AG04450 (cell line): Measurements from ENCODE around the gene GRID1. TPM values are rescaled to one million over a fixed set of nuclear protein-coding genes. Genes with fewer than 3 reads are reported as not detected.

Experiments
- CTCF ChIA-PET: fragments of 300-600, 350-600 bp; formaldehyde crosslinking; extraction: SDS; loops from one replicate; lab custom pipeline; 2022; ENCODE audit warnings: antibody characterized with exemption, inconsistent platforms; lab: Charles Lee
- POLR2A ChIA-PET: fragments of 350-600 bp; formaldehyde crosslinking; extraction: SDS; loops from one replicate; lab custom pipeline; 2021; ENCODE audit warnings: antibody characterized with exemption, inconsistent platforms; lab: Yijun Ruan, JAX
- DNase-seq: peaks from one replicate; pipeline ENCODE4 v3.0.0-alpha.2; 2011; ENCODE audit warnings: low read depth, low spot score
- H3K27ac ChIP-seq: one replicate; pipeline ENCODE4 v1.5.1; 2012; ENCODE audit warnings: low read depth, low read length, control low read depth
- H3K27me3 ChIP-seq: one replicate; pipeline ENCODE4 v1.6.0; 2012; ENCODE audit warnings: low read length; ENCODE audit not compliant: control insufficient read depth, insufficient read depth
- H3K4me3 ChIP-seq: 2 replicates; pipeline ENCODE4 v1.5.1; 2011; ENCODE audit warnings: mild to moderate bottlenecking, low read depth, low read length, control low read depth
- H3K9me3 ChIP-seq: 2 replicates; pipeline ENCODE4 v1.5.1; 2012; ENCODE audit warnings: low read length; ENCODE audit not compliant: control insufficient read depth, insufficient read depth
- polyA plus RNA-seq: library from polyadenylated mRNA; depleted of rRNA; stranded (reverse); fragments of >200 nt; gene quantifications from 2 replicates; pipeline ENCODE4 v1.2.3, GENCODE V29; 2011
- TF ChIP-seq, protein P1 (sequence below): IDR thresholded peaks from 2 replicates; pipeline ENCODE4 v1.5.1; 2011; ENCODE audit warnings: low read depth, low read length, control low read depth, inconsistent platforms

The GRID1 gene
- polyA plus RNA-seq, 1 experiment: not detected

DNA sequence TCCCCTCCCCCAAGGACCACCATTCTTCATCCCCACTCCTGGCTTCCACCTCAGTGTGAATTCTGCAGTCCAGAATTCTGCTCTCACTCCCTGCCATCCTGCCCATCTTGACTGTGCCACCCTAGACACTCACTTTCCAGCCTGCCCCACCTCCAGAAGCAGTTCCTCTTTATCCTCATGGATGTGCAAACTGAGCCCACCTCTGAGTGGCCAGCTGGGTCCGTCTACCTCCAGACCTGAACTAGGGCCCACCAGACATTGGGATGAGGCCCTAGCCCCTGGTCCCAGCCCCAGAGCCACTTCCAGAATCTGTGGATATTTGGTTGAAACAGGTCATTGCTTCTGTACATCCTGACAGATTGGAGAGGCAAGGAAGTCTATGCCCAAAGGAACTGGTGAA, 58.5 kb downstream of the GRID1 start:
- H3K9me3 ChIP-seq: no peaks in the 10 kb centered on the region
- no peaks in the 10 kb centered on the region for H3K27me3 ChIP-seq
- ChIA-PET CTCF (no interaction called here), POLR2A (no interaction called here)
- no peak overlapping the region for H3K4me3 ChIP-seq
- no peak for DNase-seq
- no peak overlapping the region for H3K27ac ChIP-seq
- TF ChIP-seq, protein P1, sequence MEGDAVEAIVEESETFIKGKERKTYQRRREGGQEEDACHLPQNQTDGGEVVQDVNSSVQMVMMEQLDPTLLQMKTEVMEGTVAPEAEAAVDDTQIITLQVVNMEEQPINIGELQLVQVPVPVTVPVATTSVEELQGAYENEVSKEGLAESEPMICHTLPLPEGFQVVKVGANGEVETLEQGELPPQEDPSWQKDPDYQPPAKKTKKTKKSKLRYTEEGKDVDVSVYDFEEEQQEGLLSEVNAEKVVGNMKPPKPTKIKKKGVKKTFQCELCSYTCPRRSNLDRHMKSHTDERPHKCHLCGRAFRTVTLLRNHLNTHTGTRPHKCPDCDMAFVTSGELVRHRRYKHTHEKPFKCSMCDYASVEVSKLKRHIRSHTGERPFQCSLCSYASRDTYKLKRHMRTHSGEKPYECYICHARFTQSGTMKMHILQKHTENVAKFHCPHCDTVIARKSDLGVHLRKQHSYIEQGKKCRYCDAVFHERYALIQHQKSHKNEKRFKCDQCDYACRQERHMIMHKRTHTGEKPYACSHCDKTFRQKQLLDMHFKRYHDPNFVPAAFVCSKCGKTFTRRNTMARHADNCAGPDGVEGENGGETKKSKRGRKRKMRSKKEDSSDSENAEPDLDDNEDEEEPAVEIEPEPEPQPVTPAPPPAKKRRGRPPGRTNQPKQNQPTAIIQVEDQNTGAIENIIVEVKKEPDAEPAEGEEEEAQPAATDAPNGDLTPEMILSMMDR: no peak

DNA sequence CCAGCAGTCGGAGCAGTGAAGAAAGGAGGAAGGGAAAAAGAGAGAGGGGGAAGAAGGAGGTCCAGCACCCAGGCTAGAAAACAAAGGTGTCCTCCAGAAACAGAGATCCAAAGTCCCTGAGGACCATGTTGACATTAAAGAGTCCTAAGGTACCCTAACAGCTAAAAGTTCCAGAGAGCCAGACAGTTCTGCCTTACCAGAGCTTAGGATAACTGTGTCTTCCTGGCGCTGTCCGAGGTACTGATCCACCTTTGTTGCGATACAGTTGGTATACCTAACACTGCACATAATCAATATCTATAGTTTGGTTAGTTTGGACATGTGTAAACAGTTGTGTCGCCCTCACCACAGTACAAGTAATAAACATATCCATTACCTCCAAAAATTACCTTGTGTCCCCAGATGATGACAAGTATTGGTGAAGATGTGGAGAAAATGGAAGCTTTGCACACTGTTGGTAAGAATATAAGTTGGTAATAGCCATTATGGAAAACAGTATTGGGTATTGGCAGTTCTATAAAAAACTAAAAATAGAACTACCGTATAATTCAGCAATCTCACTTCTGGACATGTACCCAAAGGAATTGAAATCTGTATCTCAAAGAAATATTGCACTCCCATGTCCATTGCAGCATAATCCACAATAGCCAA, 59.8 kb downstream of the GRID1 start:
- TF ChIP-seq, protein P1: no peak
- H3K27me3 ChIP-seq: no peaks in the 10 kb centered on the region
- ChIA-PET CTCF (no interaction called here), POLR2A (no interaction called here)
- no peak overlapping the region for H3K4me3 ChIP-seq
- no peaks in the 10 kb centered on the region for H3K9me3 ChIP-seq
- no peak for DNase-seq
- H3K27ac ChIP-seq: no peak overlapping the region

DNA sequence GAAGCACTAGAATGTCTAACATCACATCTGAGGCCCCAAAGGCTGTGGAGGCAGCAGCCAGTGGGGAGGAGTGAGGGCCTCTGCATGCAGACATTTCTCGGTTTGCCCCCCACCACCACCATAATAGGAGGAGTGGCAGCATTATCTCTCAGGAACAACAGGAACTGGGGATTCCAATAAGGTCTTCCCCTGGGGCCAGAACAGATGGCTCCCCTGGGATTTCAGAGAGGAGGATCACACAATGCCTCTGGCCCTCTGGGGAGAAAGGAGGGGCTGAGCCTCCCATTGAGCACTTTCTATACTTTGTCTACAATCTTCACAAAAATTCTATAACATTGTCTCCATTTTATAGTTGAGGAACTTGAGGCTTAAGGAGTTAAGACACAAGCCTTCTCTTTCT, 61.1 kb downstream of the GRID1 start:
- no peak overlapping the region for H3K27ac ChIP-seq
- ChIA-PET POLR2A (no interaction called here), CTCF (no interaction called here)
- no peaks in the 10 kb centered on the region for H3K9me3 ChIP-seq
- H3K4me3 ChIP-seq: no peak overlapping the region
- no peaks in the 10 kb centered on the region for H3K27me3 ChIP-seq
- TF ChIP-seq, protein P1: no peak
- DNase-seq: no peak

DNA sequence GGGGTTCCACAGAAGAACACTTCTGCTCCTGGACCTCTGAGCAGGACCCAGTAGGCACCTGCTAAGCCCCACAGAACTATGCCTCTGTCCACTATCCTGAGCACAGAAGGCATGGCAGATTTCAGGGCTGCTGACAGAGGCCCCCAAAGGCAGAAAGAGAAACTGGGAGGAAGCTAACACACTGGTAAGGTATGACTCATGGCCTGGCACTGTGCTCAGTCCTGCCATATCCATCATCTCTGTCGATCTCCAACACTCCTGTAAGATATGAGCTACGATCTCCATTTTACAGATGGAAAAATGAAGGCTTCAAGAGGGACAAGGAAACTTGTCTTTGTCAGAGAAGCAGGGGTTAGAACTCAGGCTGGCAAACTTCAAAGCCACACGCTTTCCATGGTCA, 62.2 kb downstream of the GRID1 start:
- Histone ChIP-seq H3K27me3 (no peaks in the 10 kb centered on the region), H3K27ac (no peak overlapping the region), H3K9me3 (no peaks in the 10 kb centered on the region), H3K4me3 (no peak overlapping the region)
- POLR2A ChIA-PET: no interaction called here
- TF ChIP-seq, protein P1: no peak
- no peak for DNase-seq
- CTCF ChIA-PET: no interaction called here

DNA sequence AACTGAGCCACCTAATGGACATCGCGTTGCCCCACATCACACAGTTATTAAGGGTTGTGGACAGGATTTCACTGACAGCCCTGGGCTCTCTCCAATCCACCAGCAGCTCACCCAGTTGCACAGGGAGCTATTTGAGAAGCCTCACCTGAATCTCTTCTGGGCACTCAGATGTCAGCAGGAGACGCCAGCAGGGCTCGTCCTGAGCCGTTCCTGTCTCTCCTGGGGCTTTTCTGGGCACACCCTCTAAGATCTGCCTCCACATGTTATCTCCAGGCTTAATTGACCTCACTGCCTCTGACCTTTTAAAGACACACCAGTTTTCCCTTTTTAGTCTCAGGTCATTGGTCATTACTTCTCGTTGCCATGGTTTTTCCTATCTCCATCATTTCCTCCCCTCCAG, 63.0 kb downstream of the GRID1 start:
- DNase-seq: no peak
- CTCF ChIA-PET: no interaction called here
- TF ChIP-seq, protein P1: no peak

More for the DNA sequence above, 63.0 kb downstream of the GRID1 start:
- Histone ChIP-seq H3K9me3 (no peaks in the 10 kb centered on the region), H3K4me3 (no peak overlapping the region), H3K27me3 (no peaks in the 10 kb centered on the region), H3K27ac (no peak overlapping the region)
- POLR2A ChIA-PET: no interaction called here
